Activated gamma-delta T cell (primary cell): ENCODE measurements around the gene EVPL.

Source experiments
- DNase-seq: peaks from one replicate; lab custom pipeline; 2025; lab: John Stamatoyannopoulos, UW

Gene EVPL

GRCh38 chr17:75959839-75960511, 67.1 kb downstream of the EVPL start:
- DNase-seq: no peak

GRCh38 chr17:75959051-75959838, 67.9 kb downstream of the EVPL start:
- DNase-seq: no peak
